PC-3 (cell line): Measurements from ENCODE around the gene MYH7B.

Experiments used
- EZH2 ChIP-seq: fragments of 300-600 bp; sonication (generic); IDR thresholded peaks from one replicate; pipeline ENCODE4 v1.6.1; 2017; ENCODE audit warnings: antibody characterized with exemption, mild to moderate bottlenecking, low read length; ENCODE audit not compliant: unreplicated experiment
- EZH2phosphoT487 ChIP-seq: fragments of 300-600 bp; sonication (generic); IDR thresholded peaks from 2 replicates; pipeline ENCODE4 v1.6.1; 2018; ENCODE audit warnings: mild to moderate bottlenecking, antibody characterized with exemption, low read length, borderline replicate concordance
- TF ChIP-seq, protein P1 (sequence below): fragments of 300-600 bp; sonication (generic); conservative IDR thresholded peaks from 2 replicates; pipeline ENCODE4 v1.5.1; 2017; ENCODE audit warnings: antibody characterized with exemption, low read depth, mild to moderate bottlenecking, low read length

DNA sequence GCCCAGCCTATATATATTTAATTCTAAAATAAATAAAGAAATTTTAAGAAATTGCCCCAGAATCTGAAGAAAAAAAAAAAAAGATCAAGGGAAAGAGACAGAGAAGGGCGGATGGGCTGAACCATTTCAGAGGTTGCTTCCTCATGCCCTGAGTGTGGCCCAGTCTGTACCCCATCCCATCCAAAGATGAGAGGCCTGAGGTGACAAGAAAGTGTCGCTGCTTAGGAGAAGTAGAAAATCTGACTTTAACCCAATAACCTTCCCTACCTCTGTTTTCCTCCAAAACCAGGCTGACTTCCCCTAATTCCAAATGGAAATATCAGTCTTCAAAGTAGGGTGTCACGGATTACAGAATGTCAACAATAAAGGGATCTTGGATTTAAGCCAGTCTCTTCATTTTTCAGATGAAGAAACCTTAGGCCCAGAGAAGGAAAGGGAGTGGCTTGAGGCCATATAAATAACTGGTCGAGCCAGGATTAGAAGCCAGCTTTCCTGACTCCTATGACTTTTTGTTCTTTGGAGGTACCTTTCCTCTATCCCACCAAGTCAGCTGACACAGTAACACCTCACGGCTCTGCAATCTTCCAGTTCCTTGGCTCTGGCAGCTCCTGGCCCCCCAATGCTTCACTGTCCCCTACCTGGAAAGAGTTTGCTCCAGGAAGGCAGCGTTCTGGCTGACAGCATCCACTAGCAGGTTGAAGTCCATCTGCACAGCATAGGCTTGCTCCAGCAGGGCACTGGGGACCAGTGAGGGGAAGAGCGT lies 10.2 kb upstream of the MYH7B start:
- TF ChIP-seq, protein P1, sequence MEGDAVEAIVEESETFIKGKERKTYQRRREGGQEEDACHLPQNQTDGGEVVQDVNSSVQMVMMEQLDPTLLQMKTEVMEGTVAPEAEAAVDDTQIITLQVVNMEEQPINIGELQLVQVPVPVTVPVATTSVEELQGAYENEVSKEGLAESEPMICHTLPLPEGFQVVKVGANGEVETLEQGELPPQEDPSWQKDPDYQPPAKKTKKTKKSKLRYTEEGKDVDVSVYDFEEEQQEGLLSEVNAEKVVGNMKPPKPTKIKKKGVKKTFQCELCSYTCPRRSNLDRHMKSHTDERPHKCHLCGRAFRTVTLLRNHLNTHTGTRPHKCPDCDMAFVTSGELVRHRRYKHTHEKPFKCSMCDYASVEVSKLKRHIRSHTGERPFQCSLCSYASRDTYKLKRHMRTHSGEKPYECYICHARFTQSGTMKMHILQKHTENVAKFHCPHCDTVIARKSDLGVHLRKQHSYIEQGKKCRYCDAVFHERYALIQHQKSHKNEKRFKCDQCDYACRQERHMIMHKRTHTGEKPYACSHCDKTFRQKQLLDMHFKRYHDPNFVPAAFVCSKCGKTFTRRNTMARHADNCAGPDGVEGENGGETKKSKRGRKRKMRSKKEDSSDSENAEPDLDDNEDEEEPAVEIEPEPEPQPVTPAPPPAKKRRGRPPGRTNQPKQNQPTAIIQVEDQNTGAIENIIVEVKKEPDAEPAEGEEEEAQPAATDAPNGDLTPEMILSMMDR: no peak
- TF ChIP-seq EZH2: no peak
- TF ChIP-seq EZH2phosphoT487: no peak
